HepG2 (cell line): ENCODE measurements around the gene KRTAP10-9. TPM values are rescaled to one million over a fixed set of nuclear protein-coding genes. Genes with fewer than 3 reads are reported as not detected.
"Not testable (repeated sequence)": the region's sequence is repeated elsewhere in the genome, so short reads cannot be mapped to it uniquely, and the experiment has no call there.

Experiments used
- ATAC-seq: fragments of 200-7000 bp; cut with Tn5 transposase; 3 replicates; pipeline ENCODE4 v1.9.1; 2020; ENCODE audit warnings: mild to moderate bottlenecking, moderate library complexity
- BruUV-seq: library from RNA; stranded (reverse); fragments of 400-500 nt; replicated peaks from 2 replicates; lab custom pipeline; 2021; lab: Mats Ljungman, UMichigan
- CTCF ChIA-PET: fragments of 300-600 bp; formaldehyde crosslinking; extraction: SDS; loops from one replicate; lab custom pipeline; 2021; ENCODE audit warnings: low total read pairs, inconsistent platforms, low intra/inter-chr PET ratio; lab: Yijun Ruan, JAX
- POLR2A ChIA-PET: fragments of 350-600 bp; sonication (Branson Sonifier 250); formaldehyde crosslinking; loops from one replicate; lab custom pipeline; 2020; ENCODE audit warnings: antibody characterized with exemption, inconsistent platforms; lab: Yijun Ruan, JAX
- DNase-seq: peaks from one replicate; pipeline ENCODE4 v3.0.0-alpha.2; 2015; ENCODE audit warnings: low spot score
- FAIRE-seq: peaks from 3 replicates; lab custom pipeline; 2011; peaks lifted over from hg19 to GRCh38; lab: Jason Lieb, UNC
- H2AFZ ChIP-seq: one replicate; pipeline ENCODE4 v1.6.1; 2011; ENCODE audit warnings: low read length, inconsistent platforms
- H3K27ac ChIP-seq: fragments of 300-600 bp; 3 replicates; pipeline ENCODE4 v1.8.0; 2011; ENCODE audit warnings: mixed run types, mild to moderate bottlenecking, mixed read lengths, low read length, inconsistent platforms; ENCODE audit not compliant: insufficient read depth; ENCODE audit errors: extremely low read length
- H3K27me3 ChIP-seq, 2 experiments: fragments of 200-600 bp in 1 of 2; 2 replicates in 1 of 2; 3 replicates in 1 of 2; pipeline versions ENCODE4 v1.6.0 to v1.8.0; 2011; ENCODE audit warnings: low read length in 2 of 2, mild to moderate bottlenecking in 2 of 2, moderate library complexity in 2 of 2, inconsistent platforms in 1 of 2; ENCODE audit not compliant: insufficient read depth in 2 of 2, control insufficient read depth in 1 of 2
- H3K36me3 ChIP-seq, 2 experiments: fragments of 200-600 bp in 1 of 2; replicated peaks in 1 of 2; 2 replicates in 1 of 2; 3 replicates in 1 of 2; pipeline versions ENCODE4 v1.5.1 to v1.8.0; 2011; ENCODE audit warnings: low read length in 2 of 2, inconsistent platforms in 1 of 2; ENCODE audit not compliant: insufficient read depth in 2 of 2, control insufficient read depth in 1 of 2
- H3K4me1 ChIP-seq: 2 replicates; pipeline ENCODE4 v1.5.1; 2012; ENCODE audit warnings: low read length, inconsistent platforms; ENCODE audit not compliant: insufficient read depth
- H3K4me2 ChIP-seq: 2 replicates; pipeline ENCODE4 v1.6.0; 2011; ENCODE audit warnings: low read depth, low read length, inconsistent platforms
- H3K4me3 ChIP-seq, 3 experiments: fragments of 200-600 bp in 1 of 3; sonication (generic), shearing (Covaris generic) in 1 of 3; replicated peaks in 1 of 3; 2 replicates each; pipeline ENCODE4 v1.5.1; 2011 to 2016; ENCODE audit warnings: low read length in 3 of 3, inconsistent platforms in 2 of 3, low read depth in 2 of 3, mild to moderate bottlenecking in 2 of 3, control low read depth in 1 of 3, mixed read lengths in 1 of 3; ENCODE audit not compliant: insufficient read depth in 1 of 3
- H3K79me2 ChIP-seq: one replicate; pipeline ENCODE4 v1.6.1; 2011; ENCODE audit warnings: low read length, inconsistent platforms; ENCODE audit not compliant: insufficient read depth
- H3K9ac ChIP-seq: 2 replicates; pipeline ENCODE4 v1.6.0; 2011; ENCODE audit warnings: mild to moderate bottlenecking, low read depth, low read length, inconsistent platforms; ENCODE audit not compliant: insufficient read depth
- H3K9me3 ChIP-seq: 2 replicates; pipeline ENCODE4 v1.5.1; 2012; ENCODE audit warnings: mild to moderate bottlenecking, low read length
- H4K20me1 ChIP-seq: 2 replicates; pipeline ENCODE4 v1.6.0; 2011; ENCODE audit warnings: inconsistent platforms, mild to moderate bottlenecking, low read length, moderate library complexity; ENCODE audit not compliant: insufficient read depth
- E2F1 ChIP-seq: sonication (generic); formaldehyde crosslinking; IDR thresholded peaks from 2 replicates; pipeline ENCODE4 v1.5.0; 2020; ENCODE audit warnings: missing genetic modification reagents
- RFXAP ChIP-seq: sonication (generic); formaldehyde crosslinking; IDR thresholded peaks from 2 replicates; pipeline ENCODE4 v1.4.0; 2020; ENCODE audit warnings: missing genetic modification reagents, borderline replicate concordance
- U2AF2 ChIP-seq: fragments of 200-400 bp; formaldehyde crosslinking; IDR thresholded peaks from 2 replicates; pipeline ENCODE4 v1.6.1; 2017; ENCODE audit warnings: low read depth, mild to moderate bottlenecking, low read length
- ZBTB3 ChIP-seq: sonication (generic); formaldehyde crosslinking; IDR thresholded peaks from 2 replicates; pipeline ENCODE4 v1.4.0; 2020; ENCODE audit warnings: low read depth, mild to moderate bottlenecking, moderate library complexity, missing genetic modification reagents, borderline replicate concordance
- ZFP36L2 ChIP-seq: sonication (generic); formaldehyde crosslinking; IDR thresholded peaks from 2 replicates; pipeline ENCODE4 v1.4.0; 2020; ENCODE audit warnings: missing genetic modification reagents
- ZHX2 ChIP-seq, 2 experiments: sonication (generic) in 1 of 2; formaldehyde crosslinking in 1 of 2; IDR thresholded peaks; 2 replicates each; pipeline versions ENCODE4 v1.6.1 to v1.9.0; 2014 to 2022; ENCODE audit warnings: antibody characterized with exemption in 1 of 2, borderline replicate concordance in 1 of 2, inconsistent platforms in 1 of 2, low read depth in 1 of 2, missing genetic modification reagents in 1 of 2
- ZNF12 ChIP-seq: sonication (generic); formaldehyde crosslinking; IDR thresholded peaks from 2 replicates; pipeline ENCODE4 v1.5.0; 2020; ENCODE audit warnings: missing genetic modification reagents
- ZNF761 ChIP-seq: sonication (generic); formaldehyde crosslinking; conservative IDR thresholded peaks from 2 replicates; pipeline ENCODE4 v1.4.0; 2020; ENCODE audit warnings: mild to moderate bottlenecking, missing genetic modification reagents
- WGBS: methylation state at CpG from one replicate; pipeline ENCODE4 v1.1.6; 2017; ENCODE audit warnings: low lambda C conversion rate; 5-methylcytosine and 5-hydroxymethylcytosine counted together
- in situ Hi-C: cut with HindIII; loops from 2 replicates; pipeline ENCODE4 v1.10.0; 2017; ENCODE audit warnings: low pct_unique_long_range_greater_than_20kb; ENCODE audit not compliant: extremely low pct_ligation_motif_present
- intact Hi-C: fragments of 100-400 bp; cut with micrococcal nuclease; formaldehyde crosslinking; loops from one replicate; pipeline ENCODE4 v1.10.0; 2022; ENCODE audit not compliant: unreplicated experiment
- polyA plus RNA-seq, 8 experiments: library from polyadenylated mRNA; depleted of rRNA in 3 of 8; stranded (reverse) in 7 of 8; unstranded in 1 of 8; fragments of >200 nt; fragmentation: Illumina TruSeq in 4 of 8; extraction: Trizol in 4 of 8; gene quantifications; 2 replicates each; pipeline versions ENCODE4 v1.2.1 to v1.2.3, GENCODE V29; 2011 to 2016; ENCODE audit warnings: low read depth in 4 of 8, missing spikeins in 1 of 8, mixed read lengths in 1 of 8; ENCODE audit not compliant: insufficient read depth in 1 of 8
- total RNA-seq, 5 experiments: library from RNA; depleted of rRNA; stranded (reverse); fragments of >200 nt; fragmentation: Illumina TruSeq; extraction: Trizol; gene quantifications; 2 replicates each; pipeline ENCODE4 v1.2.3, GENCODE V29; 2016; ENCODE audit warnings: low read depth in 1 of 5
- TF ChIP-seq, protein P1 (sequence below): sonication (generic); formaldehyde crosslinking; IDR thresholded peaks from 2 replicates; pipeline ENCODE4 v1.5.0; 2020; ENCODE audit warnings: missing genetic modification reagents

The KRTAP10-9 gene
- total and polyA plus RNA-seq, 2 of the 13 experiments (the other 11 are each of a cell fraction or from before 2014, with no cell fraction given): not detected

DNA sequence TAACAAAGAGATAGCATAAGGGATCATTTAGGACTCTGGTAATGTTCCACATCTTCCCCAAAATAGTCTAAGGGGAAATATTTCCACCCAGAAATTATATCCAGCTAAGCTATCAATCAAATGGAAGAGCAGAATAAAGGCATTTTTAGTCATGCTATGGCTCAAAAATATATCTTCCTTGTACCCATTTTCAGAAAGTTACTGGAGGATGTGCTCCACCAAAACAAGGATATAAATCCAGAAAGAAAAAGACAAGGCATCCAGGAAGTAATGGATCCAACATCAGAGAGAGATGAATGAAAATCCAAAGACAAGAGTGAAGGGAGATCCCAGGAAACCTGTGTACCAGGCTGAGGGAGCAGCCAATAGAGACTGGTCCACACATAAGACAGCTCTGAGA is 17.7 kb upstream of the KRTAP10-9 start (continued):
- TF ChIP-seq, protein P1, sequence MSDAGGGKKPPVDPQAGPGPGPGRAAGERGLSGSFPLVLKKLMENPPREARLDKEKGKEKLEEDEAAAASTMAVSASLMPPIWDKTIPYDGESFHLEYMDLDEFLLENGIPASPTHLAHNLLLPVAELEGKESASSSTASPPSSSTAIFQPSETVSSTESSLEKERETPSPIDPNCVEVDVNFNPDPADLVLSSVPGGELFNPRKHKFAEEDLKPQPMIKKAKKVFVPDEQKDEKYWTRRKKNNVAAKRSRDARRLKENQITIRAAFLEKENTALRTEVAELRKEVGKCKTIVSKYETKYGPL: no peak
- TF ChIP-seq ZHX2 (IDR thresholded peaks at IDR 0.05; ENCODE audit: low read depth) (no peak), ZHX2 (CRISPR knock-in tag; IDR thresholded peaks at IDR 0.05; ENCODE audit: borderline replicate concordance) (no peak), ZBTB3 (CRISPR knock-in tag) (no peak), ZFP36L2 (no peak), U2AF2 (no peak), E2F1 (CRISPR knock-in tag) (no peak), ZNF761 (no peak), RFXAP (CRISPR knock-in tag) (no peak), ZNF12 (CRISPR knock-in tag) (no peak)

DNA sequence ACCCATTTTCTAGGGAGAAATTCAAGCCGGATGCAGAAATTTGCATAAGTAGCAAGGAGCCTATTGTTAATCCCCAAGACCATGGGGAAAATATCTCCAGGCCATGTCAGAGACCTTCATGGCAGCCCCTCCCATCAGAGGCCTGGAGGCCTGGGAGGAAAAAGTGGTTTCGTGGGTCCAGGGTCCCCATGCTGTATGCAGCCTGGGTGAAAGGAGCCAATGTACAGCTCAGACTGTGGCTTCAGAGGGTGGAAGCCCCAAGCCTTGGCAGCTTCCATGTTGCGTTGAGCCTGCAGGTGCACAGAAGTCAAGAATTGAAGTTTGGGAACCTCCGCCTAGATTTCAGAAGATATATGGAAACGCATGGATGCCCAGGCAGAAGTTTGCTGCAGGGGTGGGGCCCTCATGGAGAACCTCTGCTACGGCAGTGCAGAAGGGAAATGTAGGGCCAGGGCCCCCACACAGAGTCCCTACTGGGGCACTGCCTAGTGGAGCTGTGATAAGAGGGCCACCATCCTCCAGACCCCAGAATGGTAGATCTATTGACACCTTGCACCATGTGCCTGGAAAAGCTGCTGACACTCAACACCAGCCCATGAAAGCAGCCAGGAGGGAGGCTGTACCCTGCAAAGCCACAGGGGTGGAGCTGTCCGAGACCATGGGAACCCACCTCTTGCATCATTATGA is 16.6 kb upstream of the KRTAP10-9 start:
- H2AFZ ChIP-seq, H3K4me1 ChIP-seq, in situ Hi-C loops, CTCF ChIA-PET, H3K4me2 ChIP-seq, FAIRE-seq, H3K4me3 ChIP-seq, H4K20me1 ChIP-seq, H3K27ac ChIP-seq, BruUV-seq, intact Hi-C loops, H3K36me3 ChIP-seq, H3K9ac ChIP-seq, POLR2A ChIA-PET, DNase-seq, ATAC-seq, H3K79me2 ChIP-seq: not testable (repeated sequence)
- peaks cover 24% of the 10 kb centered on the region; the same call in 1 of the 2 replicates for H3K9me3 ChIP-seq
- peaks cover 1 to 13% of the 10 kb centered on the region in 2 experiments; a peak in 3 of 5 replicates for H3K27me3 ChIP-seq
- 65% methylated on average over 7 of the region's 7 CpGs for WGBS
